Left kidney (tissue), 2 donors: ENCODE data around the gene NDRG4. TPM values are rescaled to one million over a fixed set of nuclear protein-coding genes. Genes with fewer than 3 reads are reported as not detected.

ENCODE experiments used
- DNase-seq: peaks from one replicate; pipeline ENCODE4 v3.0.0-alpha.2; 2013
- polyA plus RNA-seq: library from polyadenylated mRNA; unstranded; fragments of 120-200 nt; gene quantifications from one replicate; pipeline ENCODE4 v1.2.1, GENCODE V29; 2013; ENCODE audit not compliant: insufficient read length

Gene NDRG4
- polyA plus RNA-seq, 1 donor, result 8.2 TPM

DNA sequence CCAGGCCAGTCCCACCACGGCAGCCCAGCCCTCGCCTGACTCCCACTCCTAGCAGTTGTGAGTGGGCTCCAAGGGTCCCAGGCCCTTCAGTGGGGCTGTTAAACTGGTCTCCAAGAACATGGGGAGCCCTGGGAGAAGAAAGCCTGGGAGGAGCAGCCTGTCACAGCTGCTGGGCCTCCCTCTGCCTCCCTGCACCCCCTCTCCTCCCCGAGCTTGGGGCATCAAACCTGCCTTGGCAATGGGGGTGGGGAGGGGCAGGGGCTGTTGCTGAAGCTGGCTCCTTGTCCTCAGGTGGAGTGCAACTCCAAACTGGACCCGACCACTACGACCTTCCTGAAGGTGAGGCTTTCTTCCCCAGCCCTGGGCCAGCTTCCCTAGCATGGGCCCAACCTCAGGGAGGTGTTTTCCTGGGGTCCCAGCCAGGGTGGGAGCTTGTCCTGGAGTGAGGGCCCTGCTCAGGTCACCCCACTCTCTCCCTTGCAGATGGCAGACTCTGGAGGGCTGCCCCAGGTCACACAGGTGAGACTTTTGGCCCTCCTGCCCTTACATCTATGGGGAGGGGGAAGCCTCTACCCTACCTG is 8.8 kb downstream of the NDRG4 start:
- DNase-seq, result no peak

DNA sequence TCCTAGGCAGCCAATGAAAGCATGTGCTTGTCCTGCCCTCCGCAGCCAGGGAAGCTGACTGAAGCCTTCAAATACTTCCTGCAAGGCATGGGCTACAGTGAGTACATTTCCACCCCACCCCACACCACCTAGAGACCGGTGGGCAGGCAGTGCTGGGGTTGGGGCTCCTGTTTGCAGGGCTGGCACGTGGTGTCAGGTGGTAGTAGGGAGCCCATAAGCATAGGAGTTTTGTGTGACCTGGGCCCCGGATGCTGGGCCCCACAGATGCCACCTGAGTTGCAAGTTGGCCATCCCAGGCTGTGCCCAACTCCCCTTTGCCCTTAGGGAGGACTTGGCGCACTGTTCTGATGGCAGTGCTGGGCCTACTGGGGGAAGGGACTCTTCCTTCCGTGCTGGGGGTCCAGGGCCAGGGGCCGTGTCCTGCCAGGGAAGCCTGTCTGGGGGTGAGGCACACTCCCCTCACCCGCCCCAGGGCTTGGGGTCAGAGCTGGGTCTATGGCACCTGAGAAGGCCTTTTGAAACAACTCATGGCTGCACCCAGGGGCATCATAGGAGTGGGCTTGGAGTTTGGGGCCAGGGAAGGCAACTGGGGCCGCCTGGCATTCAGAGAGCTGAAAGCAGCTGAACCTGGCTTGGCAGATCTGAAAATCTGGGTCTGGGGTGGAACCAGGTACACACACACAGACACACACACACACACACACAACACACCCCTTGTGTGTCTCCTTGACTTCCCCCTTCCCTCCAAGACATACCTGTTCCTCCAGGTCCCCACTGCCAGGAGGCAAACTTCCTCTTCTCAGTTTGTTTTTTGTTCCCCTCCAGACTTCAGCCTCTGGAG is 9.5 kb downstream of the NDRG4 start:
- DNase-seq, result no peak

DNA sequence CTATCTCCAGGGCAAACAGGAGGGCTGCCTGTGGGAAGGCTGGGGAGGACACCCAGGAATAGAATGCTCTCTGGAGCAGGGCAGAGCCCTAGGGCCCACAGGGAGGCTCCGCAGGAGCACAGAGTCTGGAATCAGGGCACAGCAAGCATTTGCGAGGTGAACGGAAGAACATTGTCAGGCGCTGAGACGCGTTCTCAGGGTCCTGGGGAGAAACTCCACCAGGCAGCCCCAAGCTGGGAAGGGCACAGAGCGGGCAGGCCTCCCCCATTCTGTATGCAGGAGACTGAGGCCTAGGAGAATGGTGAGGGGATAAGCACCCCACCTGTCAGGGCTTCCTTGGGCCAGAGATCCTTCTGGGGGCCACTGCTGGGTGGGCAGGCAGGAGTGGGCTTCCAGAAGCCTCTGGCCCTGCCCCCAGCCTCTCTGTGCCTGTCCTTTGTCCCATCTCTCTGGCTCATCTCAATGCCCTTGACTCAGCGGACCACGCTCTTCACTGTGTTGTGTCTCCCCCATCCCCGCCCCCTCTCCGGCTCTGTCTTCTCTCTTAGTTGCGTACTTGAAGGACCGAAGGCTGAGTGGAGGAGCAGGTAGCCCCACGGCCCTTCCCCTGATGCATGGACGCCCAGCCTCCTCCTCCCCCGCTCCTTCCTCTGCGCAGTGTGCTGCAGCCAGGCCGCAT is 10.3 kb downstream of the NDRG4 start:
- DNase-seq, result no peak

DNA sequence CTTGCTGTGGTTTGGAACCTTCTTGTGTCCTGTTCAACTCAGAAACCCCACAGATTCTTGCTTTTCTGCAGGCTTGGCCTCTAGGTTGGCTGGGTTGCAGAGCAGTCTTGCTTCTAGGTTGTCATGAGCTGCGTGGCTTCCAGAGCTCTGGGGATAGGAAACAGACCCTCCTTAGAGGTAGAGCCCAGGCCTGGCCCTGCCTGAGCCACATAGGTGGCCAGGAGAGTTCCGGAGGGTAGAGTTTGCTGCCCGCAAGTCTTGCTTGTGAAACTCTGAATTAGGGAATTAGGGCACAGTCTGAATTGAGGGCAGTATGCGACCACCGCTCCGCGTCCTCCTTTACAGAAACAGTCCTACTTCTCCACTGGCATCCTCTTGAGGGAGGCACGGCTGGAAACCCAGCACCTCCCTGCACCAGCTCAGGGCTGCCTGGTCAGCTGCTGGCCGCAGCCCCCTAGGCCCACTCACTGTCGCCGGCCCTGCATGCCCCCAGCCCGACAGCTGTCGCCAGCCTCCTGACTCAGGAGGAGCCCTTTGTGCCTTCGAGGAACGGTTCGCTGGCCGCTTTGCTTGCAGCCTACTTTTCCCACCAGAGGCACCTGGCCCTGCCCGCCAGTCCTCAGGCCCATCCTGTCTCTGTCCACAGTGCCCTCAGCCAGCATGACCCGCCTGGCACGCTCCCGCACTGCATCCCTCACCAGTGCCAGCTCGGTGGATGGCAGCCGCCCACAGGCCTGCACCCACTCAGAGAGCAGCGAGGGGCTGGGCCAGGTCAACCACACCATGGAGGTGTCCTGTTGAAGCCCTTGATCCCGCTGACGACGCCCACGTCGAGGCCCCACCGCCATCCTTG is 11.1 kb downstream of the NDRG4 start:
- no peak for DNase-seq

DNA sequence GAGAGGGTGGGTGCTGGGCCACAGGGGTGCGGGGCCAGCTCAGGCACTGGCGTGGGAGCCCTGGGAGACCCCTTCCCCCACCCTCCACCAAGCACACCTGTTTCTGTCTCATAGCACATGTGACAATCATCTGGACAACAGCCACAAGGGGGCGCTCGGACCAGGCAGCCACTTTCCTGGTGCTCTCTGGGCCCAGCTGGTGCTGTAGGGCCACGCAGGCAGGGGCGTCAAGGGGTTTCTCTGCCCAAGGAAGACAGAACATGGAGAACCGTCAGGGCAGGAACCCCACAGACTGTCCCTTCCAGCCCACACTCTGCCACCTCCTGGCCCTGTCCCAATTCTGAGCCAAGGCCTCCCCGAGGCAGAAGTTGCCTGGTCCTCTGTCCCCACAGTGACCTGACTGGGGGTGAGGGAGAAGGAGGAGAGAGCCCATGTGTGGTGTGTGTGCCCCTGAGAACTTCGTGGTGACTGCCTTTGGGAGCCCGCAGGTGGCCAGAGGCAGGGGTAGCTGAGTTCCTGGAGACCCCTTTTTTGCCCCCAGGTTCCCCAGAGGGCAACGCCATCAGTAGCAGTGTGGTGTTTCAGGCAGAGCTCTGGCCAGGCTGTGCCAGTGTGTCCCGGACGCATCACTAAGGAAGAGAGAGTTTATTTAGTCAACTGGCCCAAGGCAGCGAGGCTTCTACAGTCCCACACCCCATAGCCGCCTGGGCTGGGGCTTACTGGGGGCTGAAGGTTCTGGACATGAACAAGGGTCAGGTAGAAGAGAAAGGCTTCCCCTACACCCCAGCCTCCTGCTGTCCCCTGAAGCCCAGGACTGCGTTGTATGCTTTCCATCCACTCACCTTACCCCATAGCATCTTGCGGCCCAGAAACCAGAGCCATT is 12.2 kb downstream of the NDRG4 start:
- DNase-seq, result no peak

DNA sequence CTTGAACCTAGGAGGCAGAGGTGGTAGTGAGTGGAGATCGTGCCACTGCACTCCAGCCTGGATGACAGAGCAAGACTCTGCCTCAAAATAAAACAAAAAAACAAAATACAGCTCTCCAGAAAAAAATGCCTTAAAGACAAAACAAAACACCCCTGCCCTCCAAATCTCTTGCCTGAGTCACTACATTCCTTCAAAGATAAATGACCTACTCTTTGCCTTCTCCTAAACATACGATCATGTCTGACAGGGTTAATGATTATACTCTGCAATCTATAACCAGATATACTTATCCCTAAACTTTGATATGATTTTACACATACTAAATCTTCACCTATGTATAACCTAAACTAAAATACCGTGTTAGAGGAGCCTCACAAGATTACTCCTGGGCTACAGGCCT is 13.9 kb downstream of the NDRG4 start:
- no peak for DNase-seq

DNA sequence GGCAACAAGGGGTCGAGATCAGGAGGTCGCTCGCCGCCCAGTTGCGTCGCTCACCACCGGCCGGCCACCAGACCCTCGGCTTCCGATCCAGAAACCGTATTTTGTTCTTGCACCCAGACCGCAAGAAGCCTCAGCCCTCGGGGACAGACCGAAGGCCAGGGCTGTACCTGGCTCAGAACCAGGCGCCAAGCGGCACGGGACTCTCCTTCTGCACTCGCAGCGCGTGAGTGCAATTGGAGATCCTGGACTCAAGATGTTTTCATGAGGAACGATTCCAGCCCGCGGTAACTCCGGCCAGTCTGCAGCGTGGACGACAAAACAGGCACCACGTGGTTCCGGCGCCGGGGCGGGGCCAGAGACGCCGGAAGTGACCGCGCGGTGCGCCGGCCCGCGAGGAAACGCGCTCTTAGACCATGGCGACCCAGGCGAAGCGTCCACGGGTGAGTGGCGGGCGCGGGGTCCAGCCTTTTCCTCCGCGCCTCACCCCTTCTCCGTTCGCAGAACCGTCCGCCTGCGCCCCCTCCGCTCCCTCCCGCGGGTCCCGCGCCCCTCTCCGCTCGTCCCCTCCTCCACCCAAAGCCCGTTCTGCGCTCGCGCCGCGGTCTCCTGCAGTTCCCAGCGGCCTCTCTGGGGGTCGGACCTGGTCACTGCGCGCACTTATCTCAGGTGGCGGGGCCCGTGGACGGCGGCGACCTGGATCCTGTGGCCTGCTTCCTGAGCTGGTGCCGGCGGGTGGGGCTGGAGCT is 15.4 kb downstream of the NDRG4 start, which contains the start of gene SETD6:
Gene SETD6 (plus strand): TSS at position 393 of the 746 bp plus-strand sequence. CDS start 21 bp downstream, at position 414.
- peak; percentile 85 for DNase-seq

DNA sequence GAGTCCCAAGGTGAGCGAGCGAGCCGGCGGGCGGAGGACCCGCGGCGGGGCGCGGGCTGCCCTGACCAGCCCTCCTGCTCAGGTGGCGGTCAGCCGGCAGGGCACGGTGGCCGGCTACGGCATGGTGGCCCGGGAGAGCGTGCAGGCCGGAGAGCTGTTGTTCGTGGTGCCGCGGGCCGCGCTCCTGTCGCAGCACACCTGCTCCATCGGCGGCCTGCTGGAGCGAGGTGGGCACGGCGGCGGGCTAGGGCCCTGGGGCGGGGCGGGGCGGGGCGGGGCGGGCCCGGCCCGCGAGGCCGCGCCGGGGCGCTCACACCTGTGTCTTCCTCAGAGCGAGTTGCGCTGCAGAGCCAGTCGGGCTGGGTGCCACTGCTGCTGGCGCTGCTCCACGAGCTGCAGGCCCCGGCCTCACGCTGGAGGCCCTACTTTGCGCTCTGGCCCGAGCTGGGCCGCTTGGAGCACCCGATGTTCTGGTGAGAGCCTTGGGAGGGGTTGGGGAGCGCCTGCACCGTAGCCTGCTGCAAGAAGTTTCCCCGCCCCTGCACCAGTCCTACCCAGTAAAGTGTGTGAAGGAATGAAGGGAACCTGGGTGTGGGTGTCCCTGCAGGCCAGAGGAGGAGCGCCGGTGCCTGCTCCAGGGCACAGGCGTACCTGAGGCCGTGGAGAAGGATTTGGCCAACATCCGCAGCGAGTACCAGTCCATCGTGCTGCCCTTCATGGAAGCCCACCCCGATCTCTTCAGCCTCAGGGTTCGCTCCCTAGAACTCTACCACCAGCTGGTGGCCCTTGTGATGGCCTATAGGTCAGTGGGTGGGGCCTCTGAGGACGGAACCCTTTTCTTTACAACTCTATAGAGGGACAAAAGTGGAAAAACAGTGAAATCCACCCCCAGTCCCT is 16.2 kb downstream of the NDRG4 start:
- no peak for DNase-seq

DNA sequence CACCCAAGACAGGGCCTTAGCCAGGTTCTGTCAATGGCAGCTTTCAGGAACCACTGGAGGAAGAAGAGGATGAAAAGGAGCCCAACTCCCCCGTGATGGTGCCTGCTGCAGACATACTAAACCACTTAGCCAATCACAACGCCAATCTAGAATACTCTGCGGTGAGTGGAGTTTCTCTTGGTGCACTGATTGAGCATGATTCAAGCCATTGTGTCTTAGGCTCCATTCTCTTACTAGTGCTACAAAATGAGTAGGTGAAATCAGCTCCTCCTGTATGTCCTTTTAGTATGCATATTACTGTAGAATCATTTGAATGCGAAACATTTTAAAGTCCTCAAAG is 16.8 kb downstream of the NDRG4 start:
- DNase-seq, result no peak

DNA sequence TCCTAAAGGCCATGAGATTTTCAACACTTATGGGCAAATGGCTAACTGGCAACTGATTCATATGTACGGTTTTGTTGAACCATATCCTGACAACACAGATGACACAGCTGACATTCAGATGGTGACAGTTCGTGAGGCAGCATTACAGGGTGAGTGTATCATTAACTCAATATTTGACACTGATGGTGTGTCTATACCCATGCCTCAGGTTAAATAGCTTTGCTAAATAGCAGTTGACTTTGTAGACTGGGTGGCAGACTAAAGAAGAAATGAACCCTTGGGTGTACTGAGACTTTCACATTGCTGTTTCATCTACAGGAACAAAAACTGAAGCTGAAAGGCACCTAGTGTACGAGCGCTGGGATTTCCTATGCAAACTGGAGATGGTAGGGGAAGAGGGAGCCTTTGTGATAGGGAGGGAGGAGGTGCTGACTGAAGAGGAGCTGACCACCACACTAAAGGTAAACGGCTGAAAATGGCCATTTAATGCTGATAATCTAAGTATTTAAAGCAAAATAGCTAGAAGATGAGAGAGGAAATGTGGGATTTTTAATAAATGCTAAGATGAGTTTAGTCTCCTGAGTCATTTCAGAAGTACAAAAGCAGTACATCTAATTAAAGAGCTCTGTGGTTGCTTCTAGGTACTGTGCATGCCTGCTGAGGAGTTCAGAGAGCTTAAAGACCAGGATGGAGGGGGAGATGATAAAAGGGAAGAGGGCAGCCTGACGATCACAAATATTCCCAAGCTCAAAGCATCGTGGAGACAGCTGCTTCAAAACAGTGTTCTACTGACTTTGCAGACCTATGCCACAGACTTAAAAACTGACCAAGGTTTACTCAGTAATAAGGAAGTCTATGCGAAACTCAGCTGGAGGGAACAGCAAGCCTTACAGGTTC is 18.4 kb downstream of the NDRG4 start:
- no peak for DNase-seq

DNA sequence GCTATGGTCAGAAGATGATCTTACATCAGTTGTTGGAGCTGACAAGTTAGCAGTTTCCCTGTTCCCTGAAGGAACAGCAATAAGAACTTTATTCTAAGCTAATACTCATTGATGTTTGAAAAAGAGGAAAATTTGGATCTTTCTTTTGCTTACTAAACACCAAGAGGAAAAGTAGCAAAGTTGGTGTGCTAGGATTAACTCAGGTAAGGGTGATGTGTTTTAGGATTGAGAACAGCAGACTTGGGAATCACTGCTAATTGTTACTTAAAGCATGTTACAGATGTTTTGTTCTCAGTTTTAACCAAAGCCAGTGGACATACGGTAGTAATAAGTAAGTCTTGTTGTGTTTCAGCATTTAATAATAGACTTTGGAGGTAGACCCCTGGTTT is 19.0 kb downstream of the NDRG4 start:
- DNase-seq, result no peak

DNA sequence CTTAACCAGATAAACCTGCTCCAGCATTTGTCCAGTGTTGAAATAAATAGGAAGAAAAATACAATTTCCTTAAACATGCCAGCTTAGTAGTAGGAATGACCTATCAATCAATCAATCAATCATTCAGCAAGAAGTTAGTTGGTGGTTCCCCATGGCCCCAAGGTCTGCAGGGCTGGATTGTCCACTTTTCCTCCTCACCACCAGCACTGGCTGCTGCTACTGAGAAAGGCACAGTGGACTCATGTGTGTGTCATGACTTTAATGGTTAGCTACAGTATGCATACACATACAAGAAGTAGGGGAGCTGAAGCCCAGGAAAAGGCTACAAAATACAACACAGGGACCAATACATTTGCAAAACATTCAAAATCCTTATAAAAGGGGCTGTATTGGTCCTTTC is 19.8 kb downstream of the NDRG4 start:
- DNase-seq, result no peak

DNA sequence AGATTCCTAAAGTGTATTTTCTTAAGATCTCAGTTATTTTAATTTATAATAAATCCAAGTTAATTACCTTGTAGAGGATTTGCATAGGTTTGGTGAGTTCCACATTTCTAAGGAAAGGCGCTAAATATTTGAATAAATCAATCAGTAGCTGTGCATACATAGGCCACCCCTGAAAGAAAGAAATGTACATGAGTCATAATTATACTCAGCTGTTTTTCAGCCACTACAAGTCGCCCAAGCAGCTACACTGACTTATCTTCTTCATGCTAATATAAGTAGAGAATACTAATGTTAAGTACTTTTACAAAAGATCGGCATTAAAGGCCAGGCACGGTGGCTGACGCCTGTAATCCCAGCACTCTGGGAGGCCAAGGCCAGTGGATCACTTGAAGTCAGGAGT is 30.2 kb downstream of the NDRG4 start:
- no peak for DNase-seq

DNA sequence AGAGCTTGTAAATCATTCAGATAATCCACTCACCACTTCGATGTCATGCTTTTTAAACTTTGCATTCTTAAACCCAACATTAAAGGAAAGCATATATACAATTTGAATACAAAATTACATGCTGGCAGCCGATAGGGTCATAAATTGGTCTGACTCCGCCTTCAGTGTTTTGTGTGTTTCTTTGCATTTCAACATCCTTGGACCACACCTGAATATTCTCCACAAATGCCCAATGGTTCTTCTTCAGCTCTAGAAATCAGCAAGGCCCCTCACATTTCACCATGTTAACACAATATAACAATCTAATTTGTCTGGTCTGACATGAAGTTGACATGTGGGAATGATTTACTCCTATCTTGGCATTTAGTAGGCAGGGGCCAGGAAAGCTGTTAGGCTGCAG is 32.5 kb downstream of the NDRG4 start:
- no peak for DNase-seq

DNA sequence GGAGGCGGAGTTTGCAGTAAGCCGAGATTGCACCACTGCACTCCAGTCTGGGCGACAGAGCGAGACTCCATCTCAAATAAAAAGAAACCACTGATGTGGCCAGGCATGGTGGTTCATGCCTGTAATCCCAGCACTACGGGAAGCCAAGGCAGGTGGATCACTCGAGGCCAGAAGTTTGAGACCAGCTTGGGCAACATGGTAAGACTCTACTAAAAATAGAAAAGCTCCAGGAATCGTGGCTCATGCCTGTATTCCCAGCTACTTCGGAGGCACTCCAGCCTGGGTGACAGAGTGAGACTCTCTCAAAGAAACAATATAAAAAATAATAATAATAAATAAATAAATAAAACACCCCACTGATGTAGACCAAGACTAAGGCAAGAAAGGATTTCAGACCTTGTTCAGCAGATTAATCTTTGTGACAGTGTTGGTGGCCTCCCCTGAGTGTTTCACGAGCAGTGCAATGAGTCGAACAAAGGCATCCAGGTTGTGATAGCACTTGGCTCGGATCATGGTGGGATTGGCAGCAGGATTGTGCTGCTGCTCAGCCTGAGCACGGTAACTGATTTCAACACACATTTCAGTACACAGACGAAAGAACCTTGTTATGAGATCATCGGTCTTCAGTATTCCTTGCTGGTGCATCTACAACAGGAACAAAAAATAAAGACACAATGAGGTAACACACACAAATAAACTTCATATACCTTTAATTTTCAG is 34.0 kb downstream of the NDRG4 start:
- DNase-seq, result no peak

DNA sequence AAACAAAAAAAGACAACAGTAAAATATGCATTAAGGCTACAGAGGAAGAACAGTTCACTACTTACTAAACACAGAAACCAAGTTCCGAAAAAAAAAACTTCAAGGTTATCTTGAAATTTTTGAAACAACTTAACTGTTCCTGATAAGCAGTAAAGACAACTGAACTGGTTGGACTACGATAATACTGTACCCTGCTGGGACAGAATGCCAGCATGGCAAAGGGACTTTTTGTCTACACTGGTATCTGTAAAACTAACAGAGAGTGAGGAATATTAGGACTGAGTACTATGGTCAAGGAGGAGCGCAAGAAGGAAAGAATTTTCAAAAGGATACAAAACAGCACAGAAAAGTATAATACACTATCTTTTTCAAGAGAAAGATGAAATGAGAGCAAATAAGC is 35.2 kb downstream of the NDRG4 start:
- no peak for DNase-seq

DNA sequence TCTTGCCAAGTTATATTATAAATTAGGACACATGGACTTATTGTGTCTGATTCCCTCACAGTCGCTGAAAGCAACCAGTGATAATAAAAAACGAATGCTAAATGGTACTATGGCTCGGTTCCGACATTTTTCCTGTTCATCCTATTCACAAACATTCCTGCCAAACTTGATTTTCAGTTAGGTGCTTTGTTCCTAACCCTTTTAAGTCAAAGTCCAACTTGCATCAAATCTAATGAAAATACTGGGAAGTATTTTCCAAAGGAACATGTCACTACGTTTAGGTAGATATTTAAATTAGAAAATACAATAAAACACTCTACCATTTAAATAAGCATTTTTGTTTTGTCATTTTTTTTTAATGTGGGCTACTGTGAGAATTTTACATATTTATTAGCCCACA is 36.3 kb downstream of the NDRG4 start:
- DNase-seq, result no peak
